ENCODE measurements around the gene IL36G. TPM values are rescaled to one million over a fixed set of nuclear protein-coding genes. Genes with fewer than 3 reads are reported as not detected.

IL36G gene
- total and polyA plus RNA-seq, 9 of the 15 experiments (the other 6 are each of a cell fraction or from before 2014, with no cell fraction given), result not detected

DNA sequence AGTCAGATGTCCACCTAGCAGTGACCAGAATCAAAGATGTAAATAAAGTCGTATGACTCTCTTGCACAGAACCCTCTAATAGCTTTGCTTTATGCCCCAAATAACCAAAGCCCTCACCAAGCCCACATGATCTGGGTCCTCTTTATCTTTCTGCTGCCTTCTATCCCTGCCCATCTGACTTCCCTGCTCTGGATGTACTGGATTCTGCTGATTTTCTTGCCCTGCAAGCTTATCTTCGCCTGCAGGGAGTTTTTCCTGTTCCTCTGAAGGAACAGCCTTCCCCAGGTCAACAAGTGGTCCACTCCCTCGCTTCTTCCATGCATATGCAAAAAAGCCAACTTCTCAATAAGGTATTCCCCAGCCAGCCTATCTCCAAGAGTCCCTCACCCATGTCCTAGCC, 56.2 kb downstream of the IL36G start (continued):
- TF ChIP-seq, protein P1, sequence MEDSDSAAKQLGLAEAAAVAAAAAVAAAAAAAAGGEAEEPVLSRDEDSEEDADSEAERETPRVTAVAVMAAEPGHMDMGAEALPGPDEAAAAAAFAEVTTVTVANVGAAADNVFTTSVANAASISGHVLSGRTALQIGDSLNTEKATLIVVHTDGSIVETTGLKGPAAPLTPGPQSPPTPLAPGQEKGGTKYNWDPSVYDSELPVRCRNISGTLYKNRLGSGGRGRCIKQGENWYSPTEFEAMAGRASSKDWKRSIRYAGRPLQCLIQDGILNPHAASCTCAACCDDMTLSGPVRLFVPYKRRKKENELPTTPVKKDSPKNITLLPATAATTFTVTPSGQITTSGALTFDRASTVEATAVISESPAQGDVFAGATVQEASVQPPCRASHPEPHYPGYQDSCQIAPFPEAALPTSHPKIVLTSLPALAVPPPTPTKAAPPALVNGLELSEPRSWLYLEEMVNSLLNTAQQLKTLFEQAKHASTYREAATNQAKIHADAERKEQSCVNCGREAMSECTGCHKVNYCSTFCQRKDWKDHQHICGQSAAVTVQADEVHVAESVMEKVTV (CRISPR knock-in tag; IDR thresholded peaks at IDR 0.05), result no peak
- TF ChIP-seq LCOR (CRISPR knock-in tag; IDR thresholded peaks at IDR 0.05), result no peak
- TF ChIP-seq ZNF165 (CRISPR knock-in tag; IDR thresholded peaks at IDR 0.05; ENCODE audit: borderline replicate concordance), result no peak
- TF ChIP-seq NEUROD1 (IDR thresholded peaks at IDR 0.05; ENCODE audit: borderline replicate concordance, low read depth, low read length, partially characterized antibody), result no peak
- no peak for TF ChIP-seq HDAC8 (tag; IDR thresholded peaks at IDR 0.05)
- TF ChIP-seq BRF1 (IDR thresholded peaks at IDR 0.05; ENCODE audit: borderline replicate concordance, extremely low read depth, insufficient read length), result no peak
- TF ChIP-seq, protein P2, sequence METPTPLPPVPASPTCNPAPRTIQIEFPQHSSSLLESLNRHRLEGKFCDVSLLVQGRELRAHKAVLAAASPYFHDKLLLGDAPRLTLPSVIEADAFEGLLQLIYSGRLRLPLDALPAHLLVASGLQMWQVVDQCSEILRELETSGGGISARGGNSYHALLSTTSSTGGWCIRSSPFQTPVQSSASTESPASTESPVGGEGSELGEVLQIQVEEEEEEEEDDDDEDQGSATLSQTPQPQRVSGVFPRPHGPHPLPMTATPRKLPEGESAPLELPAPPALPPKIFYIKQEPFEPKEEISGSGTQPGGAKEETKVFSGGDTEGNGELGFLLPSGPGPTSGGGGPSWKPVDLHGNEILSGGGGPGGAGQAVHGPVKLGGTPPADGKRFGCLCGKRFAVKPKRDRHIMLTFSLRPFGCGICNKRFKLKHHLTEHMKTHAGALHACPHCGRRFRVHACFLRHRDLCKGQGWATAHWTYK (CRISPR knock-in tag; IDR thresholded peaks at IDR 0.05), result peak; percentile 59; the same call in 1 of the 2 replicates
- TF ChIP-seq, protein P3, sequence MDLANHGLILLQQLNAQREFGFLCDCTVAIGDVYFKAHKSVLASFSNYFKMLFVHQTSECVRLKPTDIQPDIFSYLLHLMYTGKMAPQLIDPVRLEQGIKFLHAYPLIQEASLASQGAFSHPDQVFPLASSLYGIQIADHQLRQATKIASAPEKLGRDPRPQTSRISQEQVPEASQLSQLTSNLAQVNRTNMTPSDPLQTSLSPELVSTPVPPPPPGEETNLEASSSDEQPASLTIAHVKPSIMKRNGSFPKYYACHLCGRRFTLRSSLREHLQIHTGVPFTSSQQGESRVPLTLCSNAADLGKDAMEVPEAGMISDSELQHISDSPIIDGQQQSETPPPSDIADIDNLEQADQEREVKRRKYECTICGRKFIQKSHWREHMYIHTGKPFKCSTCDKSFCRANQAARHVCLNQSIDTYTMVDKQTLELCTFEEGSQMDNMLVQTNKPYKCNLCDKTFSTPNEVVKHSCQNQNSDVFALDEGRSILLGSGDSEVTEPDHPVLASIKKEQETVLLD (IDR thresholded peaks at IDR 0.05), result no peak
- TF ChIP-seq, protein P4, sequence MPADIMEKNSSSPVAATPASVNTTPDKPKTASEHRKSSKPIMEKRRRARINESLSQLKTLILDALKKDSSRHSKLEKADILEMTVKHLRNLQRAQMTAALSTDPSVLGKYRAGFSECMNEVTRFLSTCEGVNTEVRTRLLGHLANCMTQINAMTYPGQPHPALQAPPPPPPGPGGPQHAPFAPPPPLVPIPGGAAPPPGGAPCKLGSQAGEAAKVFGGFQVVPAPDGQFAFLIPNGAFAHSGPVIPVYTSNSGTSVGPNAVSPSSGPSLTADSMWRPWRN (IDR thresholded peaks at IDR 0.05; ENCODE audit: low read depth), result no peak
- no peak for TF ChIP-seq WHSC1 (IDR thresholded peaks at IDR 0.05; ENCODE audit: low read length)
- TF ChIP-seq, protein P5, sequence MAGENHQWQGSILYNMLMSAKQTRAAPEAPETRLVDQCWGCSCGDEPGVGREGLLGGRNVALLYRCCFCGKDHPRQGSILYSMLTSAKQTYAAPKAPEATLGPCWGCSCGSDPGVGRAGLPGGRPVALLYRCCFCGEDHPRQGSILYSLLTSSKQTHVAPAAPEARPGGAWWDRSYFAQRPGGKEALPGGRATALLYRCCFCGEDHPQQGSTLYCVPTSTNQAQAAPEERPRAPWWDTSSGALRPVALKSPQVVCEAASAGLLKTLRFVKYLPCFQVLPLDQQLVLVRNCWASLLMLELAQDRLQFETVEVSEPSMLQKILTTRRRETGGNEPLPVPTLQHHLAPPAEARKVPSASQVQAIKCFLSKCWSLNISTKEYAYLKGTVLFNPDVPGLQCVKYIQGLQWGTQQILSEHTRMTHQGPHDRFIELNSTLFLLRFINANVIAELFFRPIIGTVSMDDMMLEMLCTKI (IDR thresholded peaks at IDR 0.05; ENCODE audit: partially characterized antibody), result no peak
- no peak for TF ChIP-seq ESRRA (IDR thresholded peaks at IDR 0.05; ENCODE audit: borderline replicate concordance, low read depth)
- TF ChIP-seq E2F3 (CRISPR knock-in tag; IDR thresholded peaks at IDR 0.05), result no peak
- no peak for TF ChIP-seq ZNF23 (CRISPR knock-in tag; IDR thresholded peaks at IDR 0.05)
- TF ChIP-seq, protein P6, sequence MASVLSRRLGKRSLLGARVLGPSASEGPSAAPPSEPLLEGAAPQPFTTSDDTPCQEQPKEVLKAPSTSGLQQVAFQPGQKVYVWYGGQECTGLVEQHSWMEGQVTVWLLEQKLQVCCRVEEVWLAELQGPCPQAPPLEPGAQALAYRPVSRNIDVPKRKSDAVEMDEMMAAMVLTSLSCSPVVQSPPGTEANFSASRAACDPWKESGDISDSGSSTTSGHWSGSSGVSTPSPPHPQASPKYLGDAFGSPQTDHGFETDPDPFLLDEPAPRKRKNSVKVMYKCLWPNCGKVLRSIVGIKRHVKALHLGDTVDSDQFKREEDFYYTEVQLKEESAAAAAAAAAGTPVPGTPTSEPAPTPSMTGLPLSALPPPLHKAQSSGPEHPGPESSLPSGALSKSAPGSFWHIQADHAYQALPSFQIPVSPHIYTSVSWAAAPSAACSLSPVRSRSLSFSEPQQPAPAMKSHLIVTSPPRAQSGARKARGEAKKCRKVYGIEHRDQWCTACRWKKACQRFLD (CRISPR knock-in tag; IDR thresholded peaks at IDR 0.05), result no peak
- no peak for TF ChIP-seq ZFPM2 (CRISPR knock-in tag; IDR thresholded peaks at IDR 0.05)
- no peak for TF ChIP-seq TBP (optimal IDR thresholded peaks at IDR 0.05; ENCODE audit: low read depth, low read length)
- TF ChIP-seq, protein P7, sequence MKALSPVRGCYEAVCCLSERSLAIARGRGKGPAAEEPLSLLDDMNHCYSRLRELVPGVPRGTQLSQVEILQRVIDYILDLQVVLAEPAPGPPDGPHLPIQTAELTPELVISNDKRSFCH (CRISPR knock-in tag; IDR thresholded peaks at IDR 0.05), result no peak
- TF ChIP-seq, protein P7 (tag; IDR thresholded peaks at IDR 0.05), result no peak
- no peak for TF ChIP-seq SIN3B (IDR thresholded peaks at IDR 0.05; ENCODE audit: low read depth)
- no peak for TF ChIP-seq SRSF7 (optimal IDR thresholded peaks at IDR 0.05; ENCODE audit: low read depth, low read length)

Measured in K562 (cell line).